Activated CD8-positive, alpha-beta memory T cell treated with anti-CD3 and anti-CD28 coated beads, Interleukin-2, amount 50 U/mL, for 24 hours (primary cell): ENCODE data around the gene CD69.

Source experiments
- DNase-seq: peaks from one replicate; pipeline ENCODE4 v3.0.0-alpha.2; 2020; ENCODE audit errors: extremely low read depth

CD69 gene

DNA sequence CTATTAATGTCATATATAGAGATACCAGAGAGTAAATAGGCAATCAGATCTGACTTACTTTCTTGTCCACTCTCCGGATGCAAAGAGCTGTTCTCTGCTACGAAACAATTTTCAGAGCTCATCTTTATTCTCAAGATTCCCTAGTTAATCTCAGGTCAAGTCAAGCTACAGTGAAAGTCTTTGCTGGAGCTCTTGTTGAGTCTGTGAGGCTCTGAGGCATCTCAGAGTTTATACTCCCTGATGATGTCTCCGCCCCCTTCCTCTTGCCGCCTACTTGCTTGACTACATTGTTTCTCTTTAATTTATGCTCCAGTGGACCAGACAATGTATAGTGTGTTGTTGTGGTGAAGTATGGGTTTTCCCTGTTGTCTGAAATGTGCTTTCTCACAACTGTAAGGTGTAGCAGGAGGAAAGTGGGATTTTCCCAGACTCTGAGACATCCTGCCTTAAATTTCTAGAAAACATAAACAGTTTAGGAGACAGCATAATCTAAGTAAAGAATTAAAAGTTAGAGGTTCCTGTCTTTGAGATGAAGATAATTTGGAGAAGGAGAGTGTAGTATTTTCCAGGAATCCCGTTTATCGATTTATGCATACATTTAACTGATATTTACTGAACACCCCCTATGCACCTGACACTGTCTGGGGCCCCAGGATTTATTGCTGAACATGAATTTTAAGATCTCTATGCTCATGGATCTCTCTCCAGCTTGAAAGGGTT is at the start of gene CD69:
Gene CD69, minus strand, starts transcription at position 203 of the 720 bp plus-strand sequence. Its CDS starts 81 bp downstream, at position 122.
- peak; percentile 63 for DNase-seq

- DNase-seq, result no peak
These were observed 49.2 kb upstream of the CD69 start for GRCh38 chr12:9809866-9810265.

DNA sequence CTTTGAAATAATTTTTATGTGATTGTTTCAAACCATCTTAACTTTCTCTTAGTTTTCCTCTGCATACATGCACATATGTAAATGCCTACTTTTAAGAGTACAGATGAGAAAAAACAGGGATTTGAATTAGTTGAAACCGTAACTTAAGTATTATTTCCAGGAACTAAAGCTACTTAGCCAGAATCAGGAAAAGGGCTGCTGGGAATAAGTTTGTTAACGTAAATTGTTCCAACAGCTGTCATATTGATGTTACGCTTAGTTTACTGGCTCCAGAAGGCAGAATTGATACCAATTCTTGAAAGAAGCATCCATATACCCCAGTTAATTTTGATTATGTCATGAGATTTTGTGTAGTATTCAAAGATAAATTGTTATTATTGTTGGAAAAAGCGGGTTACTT is 48.6 kb upstream of the CD69 start:
- DNase-seq, result no peak

DNA sequence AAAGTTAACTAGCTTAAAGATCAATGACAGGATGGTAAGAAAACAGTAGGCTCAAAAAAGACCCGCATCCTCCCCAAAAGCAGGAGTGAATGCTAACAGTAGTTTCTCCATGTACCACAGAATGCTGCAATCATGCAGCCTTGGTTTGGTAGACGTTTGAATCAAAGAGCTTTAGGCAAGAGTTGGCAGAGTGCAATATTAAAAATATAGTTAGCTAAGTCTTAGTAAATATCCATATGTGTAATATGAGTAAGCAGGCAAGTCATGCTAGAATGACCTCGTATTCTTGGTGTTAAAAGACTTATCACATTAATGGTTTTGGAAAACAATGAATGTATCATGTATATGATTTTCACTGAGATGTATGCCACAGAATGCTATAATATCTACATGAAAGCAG is 47.8 kb upstream of the CD69 start:
- no peak for DNase-seq

GRCh38 chr12:9806714-9807113 is 46.0 kb upstream of the CD69 start:
- no peak for DNase-seq

DNA sequence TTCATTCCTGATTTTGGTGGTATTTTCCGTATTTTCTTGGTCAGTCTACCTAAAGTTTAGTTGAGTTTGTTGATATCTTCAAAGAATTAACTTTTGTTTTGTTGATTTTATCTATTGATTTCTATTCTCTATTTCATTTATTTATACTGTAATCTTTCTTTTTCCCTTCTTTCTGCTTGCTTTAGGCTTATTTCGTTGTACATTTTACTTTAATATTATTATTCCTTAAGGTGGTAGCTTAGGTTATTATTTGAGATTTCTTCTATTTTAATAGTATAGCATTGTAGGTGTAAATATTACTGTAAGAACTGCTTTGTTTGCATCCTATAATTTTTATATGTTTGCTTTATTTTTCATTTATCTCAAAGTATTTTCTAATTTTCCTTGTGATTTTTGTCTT is 45.2 kb upstream of the CD69 start:
- DNase-seq, result no peak

DNA sequence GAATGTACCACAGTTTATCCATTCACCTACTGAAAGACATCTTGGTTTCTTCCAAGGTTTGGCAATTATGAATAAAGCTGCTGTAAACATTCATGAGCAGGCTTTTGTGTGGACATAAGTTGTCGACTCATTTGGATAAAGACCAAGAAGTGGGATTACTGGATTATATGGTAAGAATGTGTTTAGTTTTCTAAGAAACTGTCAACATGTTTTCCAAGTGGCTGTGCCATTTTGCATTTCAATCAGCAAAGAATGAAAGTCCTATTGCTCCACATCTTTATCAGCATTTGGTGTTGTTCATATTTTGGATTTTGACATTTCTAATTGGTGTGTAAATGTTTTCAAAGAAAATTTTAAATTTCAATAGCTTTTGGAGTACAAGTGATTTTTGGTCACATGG is 39.3 kb upstream of the CD69 start:
- no peak for DNase-seq

GRCh38 chr12:9797722-9798619 is 37.3 kb upstream of the CD69 start:
- peak; percentile 25 for DNase-seq

GRCh38 chr12:9796971-9797370 is 36.3 kb upstream of the CD69 start:
- DNase-seq, result no peak

GRCh38 chr12:9796346-9796745 is 35.6 kb upstream of the CD69 start:
- no peak for DNase-seq

- DNase-seq, result no peak
These were observed 35.2 kb upstream of the CD69 start for GRCh38 chr12:9795945-9796344.

GRCh38 chr12:9794484-9795093 is 33.9 kb upstream of the CD69 start:
- no peak for DNase-seq

- DNase-seq, result no peak
These were observed 33.2 kb upstream of the CD69 start for GRCh38 chr12:9793779-9794395.

DNA sequence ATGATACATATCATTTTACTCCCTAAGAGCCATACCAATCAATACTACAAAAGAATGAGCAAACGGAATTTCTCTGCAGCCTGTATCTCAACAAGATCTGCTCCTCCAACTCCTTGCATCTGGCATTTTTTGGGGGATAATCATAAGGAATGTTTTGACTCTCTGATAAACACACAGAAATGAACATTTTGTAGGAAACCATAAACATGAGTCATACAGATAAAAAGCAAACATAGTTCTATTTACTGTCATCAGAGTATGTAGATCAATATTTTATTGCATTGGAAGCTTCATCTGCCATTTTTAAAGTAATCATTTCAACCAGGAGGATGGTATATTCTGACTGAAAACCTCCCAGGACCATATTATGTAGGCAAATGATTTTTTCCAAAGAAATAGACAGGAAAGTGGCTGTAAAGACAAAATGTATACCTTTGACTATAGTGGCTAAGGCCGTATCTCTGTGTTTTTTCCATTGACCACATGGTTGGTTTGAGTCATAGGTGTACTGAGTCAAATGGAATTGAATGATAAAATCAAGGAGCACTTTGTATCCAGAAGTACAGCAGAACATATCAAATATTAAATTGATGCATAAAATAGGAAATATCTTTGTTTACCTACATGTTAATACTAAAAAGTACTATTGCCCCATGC is 32.4 kb upstream of the CD69 start:
- DNase-seq, result no peak

GRCh38 chr12:9792185-9792900 is 31.6 kb upstream of the CD69 start:
- no peak for DNase-seq

DNA sequence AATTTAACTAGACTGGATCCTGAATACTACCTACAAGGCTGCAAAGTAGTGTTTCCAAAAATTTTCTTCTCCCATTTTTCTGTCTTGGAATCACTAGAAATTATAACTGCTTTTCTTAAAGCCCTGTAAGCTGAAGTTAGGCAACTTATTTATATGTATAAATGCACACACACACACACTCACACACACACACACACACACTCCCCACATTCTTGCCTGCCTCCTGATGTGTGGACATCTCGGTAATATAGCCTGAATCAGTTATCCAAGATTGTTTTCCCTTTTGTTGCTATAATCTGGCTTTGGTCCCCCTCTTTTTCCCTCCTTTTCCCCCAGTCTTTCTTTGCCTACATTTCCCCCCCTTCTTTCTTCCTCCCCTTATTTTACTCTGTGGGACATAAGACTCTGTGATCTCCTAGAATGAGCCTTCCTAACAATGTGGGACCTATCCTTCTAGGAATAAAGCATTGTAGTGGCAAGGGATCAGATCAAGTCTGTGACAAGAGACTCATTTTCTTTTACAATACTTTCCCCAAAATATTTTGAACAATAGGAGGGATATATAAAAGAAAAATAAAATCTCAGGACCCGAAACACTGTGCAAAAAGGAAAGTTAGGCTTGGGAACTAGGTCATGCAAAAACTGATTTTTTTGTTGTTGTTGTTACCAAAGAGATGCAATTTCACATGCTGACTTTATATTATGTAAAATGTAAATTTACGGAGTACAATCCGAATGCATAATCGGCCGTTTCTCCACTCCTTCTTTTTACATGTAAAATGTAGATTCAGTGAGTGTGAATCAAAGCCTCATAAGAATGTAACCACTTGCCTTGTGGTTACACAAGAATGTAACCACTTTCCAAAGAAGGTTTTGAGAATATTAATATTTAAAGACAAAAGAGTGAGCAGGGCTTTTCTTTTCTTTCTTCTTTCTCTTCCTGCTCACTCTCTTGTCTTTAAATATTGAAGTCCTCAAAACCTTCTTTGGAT is 26.3 kb upstream of the CD69 start:
- DNase-seq, result no peak

- DNase-seq, result no peak
These were observed 24.1 kb upstream of the CD69 start for GRCh38 chr12:9784816-9785215.

GRCh38 chr12:9784326-9784725 is 23.6 kb upstream of the CD69 start:
- no peak for DNase-seq

GRCh38 chr12:9782547-9783382 is 22.1 kb upstream of the CD69 start:
- DNase-seq, result no peak
